Ramos (cell line): ENCODE data around the gene TTLL12.
"Not testable (repeated sequence)": the region's sequence is repeated elsewhere in the genome, so short reads cannot be mapped to it uniquely, and the experiment has no call there.

Source experiments
- in situ Hi-C: fragments of 300-500 bp; cut with MboI; formaldehyde crosslinking; loops from one replicate; pipeline ENCODE4 v1.14.3; 2022; ENCODE audit warnings: low sequenced_read_pairs; ENCODE audit not compliant: unreplicated experiment

TTLL12 gene

GRCh38 chr22:43159484-43160178, 27.3 kb downstream of the TTLL12 start:
- in situ Hi-C loops = no loop called here

GRCh38 chr22:43158778-43159483, 28.0 kb downstream of the TTLL12 start:
- in situ Hi-C loops = no loop called here

GRCh38 chr22:43157874-43158546, 28.9 kb downstream of the TTLL12 start:
- in situ Hi-C loops = no loop called here

GRCh38 chr22:43156413-43156812, 30.5 kb downstream of the TTLL12 start:
- in situ Hi-C loops = no loop called here

GRCh38 chr22:43155789-43156188, 31.1 kb downstream of the TTLL12 start:
- in situ Hi-C loops = no loop called here

- in situ Hi-C loops = no loop called here
Measured at GRCh38 chr22:43154887-43155536, 31.9 kb downstream of the TTLL12 start.

- in situ Hi-C loops = no loop called here
Measured at GRCh38 chr22:43153899-43154298, 33.0 kb downstream of the TTLL12 start.

GRCh38 chr22:43152357-43153071, 34.4 kb downstream of the TTLL12 start:
- in situ Hi-C loops = no loop called here

GRCh38 chr22:43152003-43152356, 35.0 kb downstream of the TTLL12 start:
- in situ Hi-C loops = no loop called here

GRCh38 chr22:43151251-43152002, 35.5 kb downstream of the TTLL12 start, which contains the start of gene TSPO:
Gene TSPO, plus strand, starts transcription at chr22:43151559. Its CDS starts 7,680 bp downstream, at chr22:43159239.
- in situ Hi-C loops = no loop called here

- in situ Hi-C loops = no loop called here
Measured at GRCh38 chr22:43150731-43151206, 36.2 kb downstream of the TTLL12 start.

GRCh38 chr22:43148581-43148980, 38.4 kb downstream of the TTLL12 start:
- in situ Hi-C loops = no loop called here

- in situ Hi-C loops = no loop called here
Measured at GRCh38 chr22:43147821-43148220, 39.1 kb downstream of the TTLL12 start.

GRCh38 chr22:43146332-43146731, 40.6 kb downstream of the TTLL12 start:
- in situ Hi-C loops = not testable (repeated sequence)

GRCh38 chr22:43145371-43145770, 41.6 kb downstream of the TTLL12 start:
- in situ Hi-C loops = not testable (repeated sequence)

GRCh38 chr22:43144949-43145348, 42.0 kb downstream of the TTLL12 start:
- in situ Hi-C loops = no loop called here

- in situ Hi-C loops = no loop called here
Measured at GRCh38 chr22:43142880-43143562, 43.9 kb downstream of the TTLL12 start, which contains the start of gene MCAT. Gene MCAT, minus strand, starts transcription at chr22:43143398. Its CDS starts 50 bp downstream, at chr22:43143348.

- in situ Hi-C loops = no loop called here
Measured at GRCh38 chr22:43136801-43137200, 50.1 kb downstream of the TTLL12 start.

- in situ Hi-C loops = no loop called here
Measured at GRCh38 chr22:43136255-43136654, 50.7 kb downstream of the TTLL12 start.
